ENCODE data around the gene CDH9.

The CDH9 gene

DNA sequence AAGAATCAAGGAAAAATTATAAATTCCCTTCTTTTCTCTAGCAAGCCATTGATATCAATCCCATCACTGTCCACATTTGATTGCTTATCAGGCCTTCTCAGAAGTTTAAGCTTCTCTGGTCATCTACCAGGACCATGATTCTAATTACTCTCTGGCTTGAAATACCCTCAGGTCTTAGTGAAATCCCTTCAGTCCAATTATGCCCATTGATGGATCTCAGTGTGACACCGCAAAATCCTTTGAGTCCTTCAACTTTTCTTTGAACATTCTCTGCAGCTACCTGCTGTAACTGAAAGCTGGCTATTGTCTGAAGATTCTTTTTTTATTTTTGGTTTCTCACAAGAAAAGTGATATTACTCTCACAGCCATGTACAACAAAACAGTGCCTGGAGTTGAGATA, 3.0 kb upstream of the CDH9 start:
- TF ChIP-seq, protein P1, sequence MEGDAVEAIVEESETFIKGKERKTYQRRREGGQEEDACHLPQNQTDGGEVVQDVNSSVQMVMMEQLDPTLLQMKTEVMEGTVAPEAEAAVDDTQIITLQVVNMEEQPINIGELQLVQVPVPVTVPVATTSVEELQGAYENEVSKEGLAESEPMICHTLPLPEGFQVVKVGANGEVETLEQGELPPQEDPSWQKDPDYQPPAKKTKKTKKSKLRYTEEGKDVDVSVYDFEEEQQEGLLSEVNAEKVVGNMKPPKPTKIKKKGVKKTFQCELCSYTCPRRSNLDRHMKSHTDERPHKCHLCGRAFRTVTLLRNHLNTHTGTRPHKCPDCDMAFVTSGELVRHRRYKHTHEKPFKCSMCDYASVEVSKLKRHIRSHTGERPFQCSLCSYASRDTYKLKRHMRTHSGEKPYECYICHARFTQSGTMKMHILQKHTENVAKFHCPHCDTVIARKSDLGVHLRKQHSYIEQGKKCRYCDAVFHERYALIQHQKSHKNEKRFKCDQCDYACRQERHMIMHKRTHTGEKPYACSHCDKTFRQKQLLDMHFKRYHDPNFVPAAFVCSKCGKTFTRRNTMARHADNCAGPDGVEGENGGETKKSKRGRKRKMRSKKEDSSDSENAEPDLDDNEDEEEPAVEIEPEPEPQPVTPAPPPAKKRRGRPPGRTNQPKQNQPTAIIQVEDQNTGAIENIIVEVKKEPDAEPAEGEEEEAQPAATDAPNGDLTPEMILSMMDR (IDR thresholded peaks at IDR 0.05; ENCODE audit: low read depth, low read length), result no peak
- no peak overlapping the region for H3K4me3 ChIP-seq (ENCODE audit: low read depth, low read length)

DNA sequence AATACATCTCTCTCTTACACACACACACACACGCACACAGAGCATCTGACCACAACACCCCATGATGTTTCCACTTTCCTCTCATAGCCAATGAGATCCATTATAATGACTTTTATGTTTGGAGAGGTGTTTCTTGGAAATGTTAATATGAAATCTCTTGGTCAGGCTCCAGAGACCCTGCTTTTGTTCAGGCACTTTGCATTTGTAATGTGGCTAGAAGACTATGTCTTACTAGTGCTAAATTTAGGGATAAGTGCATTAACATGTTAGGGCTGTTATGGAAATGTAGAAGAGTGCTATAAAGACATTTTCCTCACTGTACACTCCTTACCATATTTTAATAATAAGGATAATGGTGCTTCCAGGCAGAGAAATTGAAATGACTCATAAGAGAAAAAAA, 3.8 kb downstream of the CDH9 start:
- TF ChIP-seq, protein P1 (IDR thresholded peaks at IDR 0.05; ENCODE audit: low read depth, low read length), result no peak
- H3K4me3 ChIP-seq (ENCODE audit: low read depth, low read length), result no peak overlapping the region

DNA sequence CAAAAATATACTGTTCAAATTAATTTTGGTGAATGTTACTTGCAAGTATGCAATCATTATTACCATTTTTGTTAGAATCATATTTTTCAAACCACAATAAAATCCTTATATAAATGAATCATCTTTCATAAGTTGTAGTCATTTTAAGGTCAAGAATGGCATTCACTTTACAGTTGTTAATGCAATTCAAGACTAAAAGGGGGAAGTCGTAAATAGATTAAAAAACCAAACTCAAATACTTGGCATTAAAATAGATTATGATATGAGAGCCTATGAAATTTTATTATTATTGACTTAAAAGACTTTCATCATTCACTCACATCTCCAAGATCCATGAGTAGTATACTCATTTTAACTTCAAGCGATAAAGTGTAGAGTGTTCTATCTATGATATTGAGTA, 11.6 kb downstream of the CDH9 start:
- TF ChIP-seq, protein P1 (IDR thresholded peaks at IDR 0.05; ENCODE audit: low read depth, low read length), result no peak
- no peak overlapping the region for H3K4me3 ChIP-seq (ENCODE audit: low read depth, low read length)

DNA sequence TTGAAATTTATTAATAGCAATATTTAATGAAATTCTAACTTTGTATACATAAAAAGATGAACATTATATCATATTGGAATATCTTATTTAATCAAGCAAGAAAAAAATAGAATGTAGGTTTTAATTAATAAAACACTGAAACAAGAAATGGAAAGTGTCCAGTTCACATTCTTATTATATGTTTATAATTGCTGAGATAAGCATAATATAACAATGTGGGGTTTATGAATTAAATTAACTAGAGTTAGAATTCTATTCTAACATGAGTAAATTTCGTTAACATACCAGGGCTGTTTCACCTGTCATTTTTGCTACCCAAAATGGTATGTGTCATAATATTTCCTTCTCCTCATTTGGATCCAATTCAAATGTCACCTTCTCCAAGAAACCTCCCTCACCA, 12.3 kb downstream of the CDH9 start:
- no peak overlapping the region for H3K4me3 ChIP-seq (ENCODE audit: low read depth, low read length)
- TF ChIP-seq, protein P1 (IDR thresholded peaks at IDR 0.05; ENCODE audit: low read depth, low read length), result no peak

DNA sequence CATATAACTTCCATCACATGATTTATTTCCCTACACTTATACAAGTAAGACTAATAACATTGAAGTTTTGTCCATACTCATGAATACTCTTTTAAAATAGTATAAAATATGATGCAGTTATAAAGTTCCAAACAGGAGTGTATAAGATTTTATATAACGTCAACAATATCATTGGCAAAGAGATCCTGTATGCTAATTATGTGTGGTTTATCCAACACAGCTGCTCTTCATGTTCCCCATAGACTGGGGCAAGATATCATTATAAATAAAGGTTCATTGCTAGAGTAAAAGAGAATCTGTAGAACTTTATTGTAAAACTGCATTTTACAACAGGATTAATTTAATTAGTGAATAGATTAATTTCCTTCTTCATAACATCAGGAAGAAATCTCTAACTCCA, 16.9 kb downstream of the CDH9 start:
- TF ChIP-seq, protein P1 (IDR thresholded peaks at IDR 0.05; ENCODE audit: low read depth, low read length), result no peak
- H3K4me3 ChIP-seq (ENCODE audit: low read depth, low read length), result no peak overlapping the region

DNA sequence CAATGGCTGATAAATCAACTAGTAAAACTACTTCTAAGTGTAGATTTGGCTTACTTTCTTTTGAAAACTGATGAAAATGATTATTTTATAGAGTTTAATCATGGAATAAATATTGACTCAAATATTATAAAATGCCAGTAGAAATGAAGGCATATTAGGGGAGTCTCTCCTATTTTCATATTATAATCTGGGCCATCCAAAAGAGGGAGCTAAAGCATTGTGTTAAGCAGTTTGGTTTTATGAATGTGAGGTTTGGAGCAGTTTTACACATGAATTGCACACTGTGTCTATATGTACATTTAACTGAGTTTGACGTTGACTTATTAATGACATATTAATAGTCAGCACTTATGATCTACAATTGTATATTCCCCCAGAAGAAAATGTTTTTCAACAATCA, 17.4 kb downstream of the CDH9 start:
- TF ChIP-seq, protein P1 (IDR thresholded peaks at IDR 0.05; ENCODE audit: low read depth, low read length), result no peak
- no peak overlapping the region for H3K4me3 ChIP-seq (ENCODE audit: low read depth, low read length)

DNA sequence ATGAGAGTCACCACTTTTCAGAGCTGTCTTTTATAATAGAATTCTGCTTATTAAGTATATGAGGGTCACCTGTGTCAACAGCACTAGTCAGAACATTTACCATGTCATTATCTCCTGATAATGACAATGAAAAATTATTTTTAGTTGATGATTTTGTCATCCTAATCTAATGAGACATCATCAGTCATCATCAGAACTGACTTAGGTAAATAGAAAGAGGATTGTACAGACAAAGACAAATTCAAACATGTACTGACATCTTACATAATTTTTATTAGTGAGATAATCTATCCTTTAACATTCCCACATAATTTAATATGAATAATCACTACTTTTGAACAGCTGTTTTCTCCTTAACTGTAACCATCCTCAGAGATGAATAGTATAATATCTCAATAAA, 22.6 kb downstream of the CDH9 start:
- TF ChIP-seq, protein P1 (IDR thresholded peaks at IDR 0.05; ENCODE audit: low read depth, low read length), result no peak

More for the DNA sequence above, 22.6 kb downstream of the CDH9 start:
- no peak overlapping the region for H3K4me3 ChIP-seq (ENCODE audit: low read depth, low read length)

Measured in WI38 (cell line).